ENCODE results near the gene SARDH. TPM values are rescaled to one million over a fixed set of nuclear protein-coding genes. Genes with fewer than 3 reads are reported as not detected.

SARDH gene
- total and polyA plus RNA-seq, 8 donors: 8.9 to 43.3 (median 20.5) TPM

GRCh38 chr9:133705576-133705975 lies 32.6 kb downstream of the SARDH start:
- H3K27ac ChIP-seq: no peak overlapping the region
- DNase-seq (peak in 2 of 6 donors; percentile 8 to 11), ATAC-seq (no peak), FAIRE-seq (no peak)
- intact Hi-C loops (cut with DNase I): no loop called here
- H3K27me3 ChIP-seq: no peaks in the 10 kb centered on the region
- H3K9me3 ChIP-seq: no peaks in the 10 kb centered on the region
- no peak for TF ChIP-seq CTCF (IDR thresholded peaks at IDR 0.05)
- H3K4me1 ChIP-seq: no peaks in the 10 kb centered on the region
- no peaks in the 10 kb centered on the region for H3K36me3 ChIP-seq
- no peak overlapping the region for H3K4me3 ChIP-seq
- 82 to 86% methylated on average over 10 of the region's 10 CpGs for WGBS, 2 donors

GRCh38 chr9:133704711-133705181 lies 33.4 kb downstream of the SARDH start:
- no peaks in the 10 kb centered on the region for H3K9me3 ChIP-seq
- H3K4me1 ChIP-seq: no peaks in the 10 kb centered on the region
- H3K27ac ChIP-seq: no peak overlapping the region
- ATAC-seq (no peak), DNase-seq (peak in 3 of 6 donors; percentile 24 to 41 (median 36)), FAIRE-seq (no peak)
- no peak overlapping the region for H3K4me3 ChIP-seq
- WGBS, 2 donors: 87 to 90% methylated on average over 23 of the region's 23 CpGs
- intact Hi-C loops (cut with DNase I): no loop called here
- no peak for TF ChIP-seq CTCF (IDR thresholded peaks at IDR 0.05)
- no peaks in the 10 kb centered on the region for H3K36me3 ChIP-seq
- no peaks in the 10 kb centered on the region for H3K27me3 ChIP-seq

- no peak for ATAC-seq
- no peak for TF ChIP-seq CTCF (IDR thresholded peaks at IDR 0.05)
- WGBS, 2 donors: 67 to 80% methylated on average over 20 to 21 of the region's 21 CpGs
- no peaks in the 10 kb centered on the region for H3K9me3 ChIP-seq
- no peak overlapping the region for H3K4me3 ChIP-seq
- no peaks in the 10 kb centered on the region for H3K4me1 ChIP-seq
- no peak for FAIRE-seq
- intact Hi-C loops (cut with DNase I): no loop called here
- no peaks in the 10 kb centered on the region for H3K36me3 ChIP-seq
- H3K27me3 ChIP-seq: no peaks in the 10 kb centered on the region
- DNase-seq: peak in 3 of 6 donors; percentile 20 to 65 (median 47)
- H3K27ac ChIP-seq: no peak overlapping the region
These were observed 34.4 kb downstream of the SARDH start for GRCh38 chr9:133703591-133704399.

- H3K36me3 ChIP-seq: no peaks in the 10 kb centered on the region
- 66 to 77% methylated on average over 39 of the region's 39 CpGs for WGBS, 2 donors
- DNase-seq (peak in 3 of 6 donors; percentile 24 to 75 (median 47)), FAIRE-seq (no peak), ATAC-seq (peak in 1 of 4 donors; percentile 6)
- no peaks in the 10 kb centered on the region for H3K27me3 ChIP-seq
- no peak for TF ChIP-seq CTCF (IDR thresholded peaks at IDR 0.05)
- no peaks in the 10 kb centered on the region for H3K4me1 ChIP-seq
- no peak overlapping the region for H3K4me3 ChIP-seq
- H3K9me3 ChIP-seq: no peaks in the 10 kb centered on the region
- H3K27ac ChIP-seq: no peak overlapping the region
- intact Hi-C loops (cut with DNase I): no loop called here
These were observed 35.2 kb downstream of the SARDH start for GRCh38 chr9:133702798-133703590.

All from pancreas (tissue), 10 donors.